Activated T-cell treated with anti-CD3 and anti-CD28 coated beads, Interleukin-2, amount 50 U/mL, for 24 hours (primary cell): Measurements from ENCODE around the gene HS2ST1.

Experiments used
- DNase-seq: peaks from one replicate; pipeline ENCODE4 v3.0.0-alpha.2; 2020
- H3K27ac Mint-ChIP-seq: 2 replicates; pipeline ENCODE4 v1.8.0; 2020; ENCODE audit warnings: mild to moderate bottlenecking, mixed read lengths
- H3K27me3 Mint-ChIP-seq: 2 replicates; pipeline ENCODE4 v1.8.0; 2020; ENCODE audit warnings: mixed read lengths
- H3K36me3 Mint-ChIP-seq: 2 replicates; pipeline ENCODE4 v1.8.0; 2020; ENCODE audit warnings: low read depth, mixed read lengths
- H3K4me1 Mint-ChIP-seq: 2 replicates; pipeline ENCODE4 v1.8.0; 2020; ENCODE audit warnings: low read depth, mixed read lengths
- H3K4me3 Mint-ChIP-seq: 2 replicates; pipeline ENCODE4 v1.8.0; 2020; ENCODE audit warnings: mild to moderate bottlenecking, moderate library complexity, mixed read lengths
- H3K9me3 Mint-ChIP-seq: 2 replicates; pipeline ENCODE4 v1.8.0; 2020; ENCODE audit warnings: mixed read lengths

The HS2ST1 gene

GRCh38 chr1:87155648-87156047, 241.2 kb downstream of the HS2ST1 start:
- H3K4me3 Mint-ChIP-seq: no peak overlapping the region
- no peaks in the 10 kb centered on the region for H3K9me3 Mint-ChIP-seq
- H3K4me1 Mint-ChIP-seq: peaks cover 20% of the 10 kb centered on the region
- no peak for DNase-seq
- H3K27ac Mint-ChIP-seq: no peak overlapping the region
- H3K36me3 Mint-ChIP-seq: no peaks in the 10 kb centered on the region
- peaks cover 55% of the 10 kb centered on the region for H3K27me3 Mint-ChIP-seq

DNA sequence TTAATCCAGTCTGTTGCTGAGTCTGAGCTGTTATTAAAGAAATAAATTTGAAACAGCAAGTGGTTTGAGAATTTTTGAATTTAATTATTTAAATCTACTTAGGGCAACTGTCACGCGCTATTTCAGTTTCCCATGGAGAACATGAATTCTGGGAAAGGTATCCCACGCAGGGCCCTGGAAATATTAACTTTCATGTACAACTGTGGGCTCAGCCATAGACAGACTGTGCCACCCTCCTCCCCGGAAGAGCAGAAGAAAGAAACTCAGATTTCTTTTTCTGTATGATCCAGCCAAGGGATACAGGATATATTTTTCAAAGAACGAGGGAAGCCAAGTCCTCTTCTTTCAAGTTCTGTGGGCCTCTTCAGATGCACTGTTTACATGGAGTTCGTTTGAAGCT, 241.7 kb downstream of the HS2ST1 start:
- H3K36me3 Mint-ChIP-seq: no peaks in the 10 kb centered on the region
- no peak overlapping the region for H3K27ac Mint-ChIP-seq
- no peak overlapping the region for H3K4me3 Mint-ChIP-seq
- DNase-seq: no peak
- no peaks in the 10 kb centered on the region for H3K9me3 Mint-ChIP-seq
- peaks cover 50% of the 10 kb centered on the region for H3K27me3 Mint-ChIP-seq
- H3K4me1 Mint-ChIP-seq: peaks cover 18% of the 10 kb centered on the region

- Mint-ChIP-seq H3K27me3 (peaks cover 22% of the 10 kb centered on the region), H3K27ac (no peak overlapping the region), H3K4me3 (no peak overlapping the region), H3K9me3 (no peaks in the 10 kb centered on the region), H3K4me1 (no peaks in the 10 kb centered on the region), H3K36me3 (no peaks in the 10 kb centered on the region)
- DNase-seq: no peak
These were observed 245.0 kb downstream of the HS2ST1 start for GRCh38 chr1:87159378-87159915.
